Osteocyte (in vitro differentiated cells): ENCODE measurements around the gene FAM114A1. TPM values are rescaled to one million over a fixed set of nuclear protein-coding genes. Genes with fewer than 3 reads are reported as not detected.

Source experiments
- DNase-seq: peaks from one replicate; pipeline ENCODE4 v3.0.0; 2021; ENCODE audit warnings: mixed read lengths; ENCODE audit not compliant: unreplicated experiment; ENCODE audit errors: extremely low spot score
- H3K27ac Mint-ChIP-seq: one replicate; pipeline ENCODE4 v1.8.0; 2021; ENCODE audit warnings: mild to moderate bottlenecking, mixed read lengths; ENCODE audit not compliant: unreplicated experiment
- H3K27me3 Mint-ChIP-seq: one replicate; pipeline ENCODE4 v1.8.0; 2021; ENCODE audit warnings: mixed read lengths; ENCODE audit not compliant: unreplicated experiment
- H3K36me3 Mint-ChIP-seq: one replicate; pipeline ENCODE4 v1.8.0; 2021; ENCODE audit warnings: mixed read lengths; ENCODE audit not compliant: unreplicated experiment
- H3K4me1 Mint-ChIP-seq: one replicate; pipeline ENCODE4 v1.8.0; 2021; ENCODE audit warnings: mixed read lengths; ENCODE audit not compliant: unreplicated experiment
- H3K4me3 Mint-ChIP-seq: one replicate; pipeline ENCODE4 v1.8.0; 2021; ENCODE audit warnings: mild to moderate bottlenecking, moderate library complexity, mixed read lengths; ENCODE audit not compliant: unreplicated experiment
- H3K9me3 Mint-ChIP-seq: one replicate; pipeline ENCODE4 v1.8.0; 2021; ENCODE audit warnings: mixed read lengths; ENCODE audit not compliant: unreplicated experiment
- microRNA-seq: library from miRNA; unstranded; fragments of <30 nt; microRNA quantifications from one replicate; pipeline ENCODE4 v1.1.0, GENCODE V29; 2020; ENCODE audit not compliant: unreplicated experiment
- total RNA-seq: library from RNA; stranded (reverse); gene quantifications from 2 replicates; pipeline ENCODE4 v1.2.1, GENCODE V29; 2021
- TF ChIP-seq, protein P1 (sequence below): fragments of 200-600 bp; sonication (generic); IDR thresholded peaks from 2 replicates; pipeline ENCODE4 v1.5.0; 2021; ENCODE audit warnings: antibody characterized with exemption, mild to moderate bottlenecking, moderate library complexity

The FAM114A1 gene
- total RNA-seq, 1 donor from 2014 or later = 139 TPM

DNA sequence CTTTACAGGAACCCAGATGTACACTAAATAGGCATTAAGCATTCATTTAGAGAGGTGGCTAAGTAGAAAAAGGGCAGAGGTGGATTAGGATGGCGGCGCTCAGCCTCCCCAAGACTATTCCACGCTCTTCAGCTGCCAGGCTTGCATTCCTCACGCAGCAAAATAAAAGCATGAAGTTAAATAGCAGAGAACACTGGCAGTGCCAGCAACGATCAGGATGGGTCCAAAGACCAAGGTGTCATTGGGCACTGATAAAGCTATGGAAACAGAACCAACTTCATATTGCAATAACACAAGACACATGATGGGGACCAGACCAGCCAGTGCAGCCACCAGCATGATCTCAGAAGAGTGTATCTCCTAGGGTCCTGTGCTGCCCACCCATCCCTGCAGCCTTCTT lies 122.6 kb downstream of the FAM114A1 start:
- no peaks in the 10 kb centered on the region for H3K27me3 Mint-ChIP-seq
- no peaks in the 10 kb centered on the region for H3K9me3 Mint-ChIP-seq
- no peak overlapping the region for H3K4me3 Mint-ChIP-seq

DNA sequence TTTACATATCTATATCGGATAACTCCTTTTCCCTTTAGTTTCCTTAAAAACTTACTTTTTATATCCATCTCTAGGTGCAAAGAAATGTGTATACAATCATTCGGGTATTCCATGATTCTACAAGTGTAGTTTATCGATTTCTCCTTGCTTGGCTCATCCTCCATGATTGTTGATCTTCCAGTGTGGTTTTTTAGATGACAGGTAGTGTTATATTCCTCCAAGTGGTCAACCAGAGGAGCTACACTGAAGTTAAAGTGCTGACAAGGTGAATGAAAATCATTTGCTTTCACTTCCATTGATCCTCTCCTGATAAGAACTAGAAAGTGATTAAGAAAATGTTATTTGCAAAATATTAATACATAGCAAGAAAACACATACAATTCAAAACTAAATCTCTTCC lies 126.1 kb downstream of the FAM114A1 start:
- Mint-ChIP-seq H3K27ac (no peak overlapping the region), H3K9me3 (no peaks in the 10 kb centered on the region), H3K36me3 (no peaks in the 10 kb centered on the region), H3K4me3 (no peak overlapping the region), H3K27me3 (no peaks in the 10 kb centered on the region), H3K4me1 (peaks cover 4% of the 10 kb centered on the region)
- DNase-seq = no peak
- TF ChIP-seq, protein P1, sequence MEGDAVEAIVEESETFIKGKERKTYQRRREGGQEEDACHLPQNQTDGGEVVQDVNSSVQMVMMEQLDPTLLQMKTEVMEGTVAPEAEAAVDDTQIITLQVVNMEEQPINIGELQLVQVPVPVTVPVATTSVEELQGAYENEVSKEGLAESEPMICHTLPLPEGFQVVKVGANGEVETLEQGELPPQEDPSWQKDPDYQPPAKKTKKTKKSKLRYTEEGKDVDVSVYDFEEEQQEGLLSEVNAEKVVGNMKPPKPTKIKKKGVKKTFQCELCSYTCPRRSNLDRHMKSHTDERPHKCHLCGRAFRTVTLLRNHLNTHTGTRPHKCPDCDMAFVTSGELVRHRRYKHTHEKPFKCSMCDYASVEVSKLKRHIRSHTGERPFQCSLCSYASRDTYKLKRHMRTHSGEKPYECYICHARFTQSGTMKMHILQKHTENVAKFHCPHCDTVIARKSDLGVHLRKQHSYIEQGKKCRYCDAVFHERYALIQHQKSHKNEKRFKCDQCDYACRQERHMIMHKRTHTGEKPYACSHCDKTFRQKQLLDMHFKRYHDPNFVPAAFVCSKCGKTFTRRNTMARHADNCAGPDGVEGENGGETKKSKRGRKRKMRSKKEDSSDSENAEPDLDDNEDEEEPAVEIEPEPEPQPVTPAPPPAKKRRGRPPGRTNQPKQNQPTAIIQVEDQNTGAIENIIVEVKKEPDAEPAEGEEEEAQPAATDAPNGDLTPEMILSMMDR = peak; percentile 27

More for the DNA sequence above, 122.6 kb downstream of the FAM114A1 start:
- Mint-ChIP-seq H3K4me1 (peaks cover 11% of the 10 kb centered on the region), H3K27ac (no peak overlapping the region), H3K36me3 (no peaks in the 10 kb centered on the region)
- DNase-seq = no peak
- TF ChIP-seq, protein P1 = no peak

DNA sequence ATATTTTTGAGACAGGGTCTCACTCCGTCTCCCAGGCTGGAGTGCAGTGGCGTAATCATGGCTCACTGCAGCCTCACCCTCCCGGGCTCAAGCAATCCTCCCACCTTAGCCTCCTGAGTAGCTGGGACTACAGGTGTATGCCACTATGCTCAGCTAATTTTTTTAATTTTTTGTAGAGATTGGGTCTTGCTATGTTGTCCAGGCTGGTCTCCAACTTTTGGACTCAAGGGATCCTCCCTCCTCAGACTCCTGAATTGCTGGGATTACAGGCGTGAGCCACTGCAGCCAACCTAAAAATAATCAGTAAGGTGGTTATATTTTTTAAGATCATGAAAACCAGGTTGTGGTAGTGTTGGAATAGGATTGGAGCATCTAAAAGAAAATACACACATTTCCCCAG lies 126.5 kb downstream of the FAM114A1 start:
- TF ChIP-seq, protein P1 = no peak
- Mint-ChIP-seq H3K36me3 (no peaks in the 10 kb centered on the region), H3K9me3 (no peaks in the 10 kb centered on the region), H3K4me1 (peaks cover 4% of the 10 kb centered on the region), H3K27me3 (no peaks in the 10 kb centered on the region), H3K27ac (no peak overlapping the region), H3K4me3 (no peak overlapping the region)
- no peak for DNase-seq

Small RNAs within 50 kb of the gene (microRNA-seq; reads per million reads assigned to microRNA genes)
- gene MIR574 = 1,361 reads per million, percentile 81 among the genes with 10 or more reads in this experiment

Other genes starting within 250 kb of the FAM114A1 start
- 42.4 and 43.7 TPM in 2 replicates for gene KLF3, start 203.6 kb upstream of the FAM114A1 start, total RNA-seq
- gene TLR10, start 84.8 kb upstream of the FAM114A1 start, total RNA-seq = not detected in 2 replicates
- gene TLR1, start 63.0 kb upstream of the FAM114A1 start, total RNA-seq = 0.42 and 0.48 TPM in 2 replicates
- gene TLR6, start 11.0 kb upstream of the FAM114A1 start, total RNA-seq = 2.5 TPM in 2 replicates
- gene TMEM156, start 164.6 kb downstream of the FAM114A1 start, total RNA-seq = not detected in 2 replicates
- gene KLHL5, start 194.4 kb downstream of the FAM114A1 start, total RNA-seq = 128 and 145 TPM in 2 replicates